ENCODE results near the gene SEL1L3.

The SEL1L3 gene

GRCh38 chr4:25786497-25787065, 76.2 kb downstream of the SEL1L3 start:
- no peak for DNase-seq

GRCh38 chr4:25783943-25784342, 78.8 kb downstream of the SEL1L3 start:
- DNase-seq = no peak

GRCh38 chr4:25783126-25783525, 79.7 kb downstream of the SEL1L3 start:
- no peak for DNase-seq

DNA sequence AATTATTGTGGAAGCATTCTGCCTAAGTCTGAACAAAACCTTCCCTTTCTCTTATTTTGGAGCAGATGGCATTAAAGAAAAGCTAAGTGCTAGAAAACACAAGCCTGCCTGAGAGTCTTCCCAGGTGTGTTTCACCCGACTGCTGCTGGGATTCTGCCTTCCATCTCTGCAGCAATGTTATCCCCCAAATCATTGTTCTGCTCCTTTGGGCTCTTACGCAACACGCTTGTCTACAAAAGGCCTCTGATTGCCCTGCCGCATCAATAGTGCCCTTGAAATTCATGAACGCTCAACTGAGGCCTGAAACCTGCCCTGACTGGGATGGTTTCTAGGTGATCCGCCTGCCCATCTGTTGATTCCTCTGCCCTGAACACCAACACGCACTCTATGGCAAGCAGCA, 80.3 kb downstream of the SEL1L3 start:
- no peak for DNase-seq

GRCh38 chr4:25779021-25779420, 83.8 kb downstream of the SEL1L3 start:
- no peak for DNase-seq

GRCh38 chr4:25776795-25777194, 86.0 kb downstream of the SEL1L3 start:
- no peak for DNase-seq

DNA sequence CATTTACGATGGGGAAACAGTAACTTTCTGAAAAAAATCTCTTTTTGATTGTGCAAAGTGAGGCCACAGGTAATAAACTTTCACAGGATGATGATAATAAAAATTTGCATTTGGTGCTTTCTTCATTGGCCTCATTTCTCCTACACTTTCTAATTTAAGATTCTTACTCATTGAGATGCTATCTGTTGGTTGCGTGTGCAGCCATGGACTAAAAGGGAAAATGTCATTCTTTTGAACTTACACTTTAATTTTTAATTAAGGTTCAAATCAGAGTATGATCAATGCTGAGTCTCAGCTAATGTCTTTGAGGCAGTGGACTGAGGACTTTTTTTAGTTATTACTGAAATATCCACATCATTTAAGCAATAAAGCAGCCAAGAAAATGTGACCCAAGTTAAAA, 87.6 kb downstream of the SEL1L3 start:
- DNase-seq = no peak

- DNase-seq = no peak
Measured at GRCh38 chr4:25773358-25773757, 89.4 kb downstream of the SEL1L3 start.

GRCh38 chr4:25771672-25772071, 91.1 kb downstream of the SEL1L3 start:
- DNase-seq = no peak

DNA sequence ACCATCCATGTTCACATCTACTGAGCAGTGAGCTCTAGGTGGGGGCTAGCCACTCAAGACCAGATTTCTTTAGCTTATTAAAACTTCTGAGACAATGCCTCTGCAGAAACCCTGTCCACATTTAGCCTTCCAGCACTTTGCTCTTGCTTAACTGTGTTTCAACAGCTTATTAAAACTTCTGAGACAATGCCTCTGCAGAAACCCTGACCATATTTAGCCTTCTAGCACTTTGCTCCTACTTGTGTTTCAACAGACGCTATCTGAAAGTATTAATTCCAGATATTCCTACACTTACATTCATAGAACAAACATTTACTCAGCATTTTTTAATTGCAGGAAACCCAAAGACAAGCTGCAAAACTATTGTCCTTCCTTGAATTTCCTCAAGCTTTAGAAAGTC, 91.9 kb downstream of the SEL1L3 start:
- no peak for DNase-seq

DNA sequence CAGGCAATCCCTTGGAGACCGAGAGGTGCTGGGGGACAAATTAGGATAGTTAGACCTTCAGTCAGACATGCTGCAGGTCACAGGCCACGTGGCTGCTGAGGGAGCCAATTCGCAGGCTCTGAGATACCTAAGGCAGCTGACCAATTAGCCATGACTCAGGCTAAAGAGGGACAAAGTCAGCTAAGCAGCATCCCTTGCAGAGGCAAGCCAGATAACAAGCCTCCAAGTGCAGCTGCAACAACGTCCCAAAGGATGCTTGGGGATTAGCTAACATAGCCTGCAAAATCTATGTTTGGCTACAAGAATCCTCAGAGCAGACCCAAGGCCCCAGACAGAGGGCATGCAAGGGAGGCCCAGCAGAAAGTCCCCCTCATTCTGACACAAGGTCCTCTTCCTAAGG, 93.5 kb downstream of the SEL1L3 start:
- no peak for DNase-seq

DNA sequence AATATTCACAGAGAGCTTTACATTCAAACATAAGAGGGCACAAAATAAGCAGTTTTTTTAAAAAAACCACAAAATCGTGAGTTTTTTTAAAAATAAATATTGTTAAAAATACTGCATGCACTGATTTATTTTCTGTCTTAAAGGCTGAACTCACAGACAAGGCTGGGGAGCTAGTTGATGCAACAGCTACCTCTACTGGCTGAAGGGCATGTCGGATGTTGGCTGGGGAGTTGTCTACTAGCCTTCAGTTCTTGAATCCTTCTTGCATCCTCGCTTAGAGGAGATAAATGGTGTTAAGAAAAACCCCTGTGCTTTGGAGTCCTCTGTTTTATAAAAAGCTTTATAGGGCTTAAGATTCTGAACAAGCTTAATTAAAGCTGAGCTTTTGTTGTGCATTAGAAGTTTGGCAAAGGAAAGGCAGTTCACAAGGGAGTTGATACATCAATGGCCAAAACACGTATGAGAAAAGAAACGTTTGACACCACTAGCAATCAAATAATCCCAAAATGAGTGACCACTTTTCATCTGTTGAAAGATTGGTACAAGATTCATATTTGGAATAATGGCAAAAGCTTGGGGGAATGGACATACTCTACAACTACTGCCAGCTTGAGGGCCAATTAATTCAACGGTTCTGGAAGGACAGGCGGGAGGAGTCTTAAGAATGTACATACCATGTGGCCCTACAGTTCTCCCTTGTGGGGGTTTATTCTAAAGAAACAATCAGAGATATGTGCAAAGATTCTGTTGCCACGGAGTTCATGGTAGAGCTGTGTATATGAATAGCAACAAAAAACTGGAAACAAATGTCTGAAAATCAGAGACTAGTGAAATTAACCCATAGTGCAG, 94.7 kb downstream of the SEL1L3 start:
- no peak for DNase-seq

DNA sequence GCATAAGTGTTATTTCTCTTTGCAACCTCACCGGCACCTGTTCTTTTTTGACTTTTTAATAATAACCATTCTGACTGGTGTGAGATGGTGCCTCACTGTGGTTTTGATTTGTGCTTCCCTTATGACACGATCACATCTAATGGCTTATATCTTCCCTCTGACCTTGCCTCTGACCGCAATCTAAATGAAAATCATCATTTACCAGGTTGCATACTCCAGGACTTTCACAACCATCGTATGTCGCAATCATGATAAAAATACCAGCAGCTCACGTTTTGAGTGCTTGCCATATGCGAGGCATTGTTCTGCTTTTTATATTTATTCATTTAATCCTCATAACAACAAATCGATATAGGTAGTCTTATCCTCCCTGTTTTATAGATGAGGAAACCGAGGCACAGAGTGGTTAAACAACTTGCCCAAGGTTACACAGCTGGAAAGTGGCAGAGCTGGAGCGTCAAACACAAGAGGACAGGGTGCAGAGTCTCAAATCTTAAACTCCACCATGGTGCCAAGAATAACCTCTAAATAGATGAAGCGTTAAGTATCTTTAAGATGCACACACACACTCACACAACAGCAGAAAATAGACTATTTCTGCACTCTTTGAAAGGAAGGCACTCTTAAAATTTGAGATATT, 102.2 kb downstream of the SEL1L3 start:
- no peak for DNase-seq

- no peak for DNase-seq
Measured at GRCh38 chr4:25760048-25760447, 102.7 kb downstream of the SEL1L3 start.

DNA sequence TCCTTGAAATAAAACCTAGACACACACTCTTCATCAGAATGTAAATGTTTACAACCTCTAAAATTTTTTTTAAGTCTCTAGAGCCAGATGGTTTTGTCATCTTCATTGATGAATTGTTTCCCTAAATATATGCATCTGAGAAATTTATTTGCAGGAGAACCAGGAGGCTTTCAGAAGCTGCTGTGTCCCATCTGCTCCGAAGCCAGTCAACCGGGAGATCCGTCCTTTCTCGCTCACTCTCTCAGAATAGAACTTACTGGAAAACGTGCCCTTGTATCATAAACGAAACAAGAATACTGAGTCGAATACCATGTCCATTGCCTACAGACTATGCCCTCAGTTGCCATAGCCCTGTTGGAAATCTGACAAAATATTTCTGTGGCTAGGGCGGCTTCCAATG, 103.7 kb downstream of the SEL1L3 start:
- DNase-seq = no peak

DNA sequence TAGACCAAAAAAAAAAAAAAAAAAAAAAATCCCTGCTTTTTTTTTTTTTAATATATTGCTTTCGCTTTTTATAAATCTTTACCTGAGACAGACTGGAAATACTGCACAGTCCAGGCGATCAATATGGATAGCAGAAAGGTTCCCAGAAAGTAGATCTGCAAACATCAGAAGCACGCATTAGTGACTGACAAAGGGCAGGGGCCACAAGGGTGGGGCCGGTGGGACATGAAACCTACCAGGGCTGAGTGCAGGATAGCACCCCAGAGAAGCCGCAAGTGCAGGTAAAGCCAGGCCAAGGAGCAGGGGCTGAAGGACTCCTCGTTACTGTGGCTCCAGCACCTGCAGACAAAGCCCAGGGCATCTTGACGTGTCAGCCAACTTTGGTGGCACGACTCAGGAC, 105.3 kb downstream of the SEL1L3 start:
- no peak for DNase-seq

DNA sequence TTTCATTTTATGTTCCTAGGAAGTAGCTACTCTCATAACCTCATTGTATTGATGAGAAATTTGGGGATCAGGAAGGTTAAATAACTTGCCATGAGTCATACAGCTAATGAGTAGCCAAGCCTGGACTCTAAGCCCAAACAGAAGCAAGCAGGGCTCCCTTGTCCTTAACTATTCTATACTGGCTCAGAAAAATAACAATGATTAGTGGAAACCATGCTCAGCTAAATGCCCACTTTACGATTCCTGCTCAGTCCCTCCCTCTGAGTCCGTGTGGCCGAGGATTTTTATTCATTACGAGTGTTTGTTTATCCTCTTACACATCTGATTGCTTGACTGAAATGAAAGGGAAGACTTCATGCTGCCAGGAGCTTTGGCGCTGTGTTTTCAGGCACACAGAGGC, 106.3 kb downstream of the SEL1L3 start:
- DNase-seq = no peak

DNA sequence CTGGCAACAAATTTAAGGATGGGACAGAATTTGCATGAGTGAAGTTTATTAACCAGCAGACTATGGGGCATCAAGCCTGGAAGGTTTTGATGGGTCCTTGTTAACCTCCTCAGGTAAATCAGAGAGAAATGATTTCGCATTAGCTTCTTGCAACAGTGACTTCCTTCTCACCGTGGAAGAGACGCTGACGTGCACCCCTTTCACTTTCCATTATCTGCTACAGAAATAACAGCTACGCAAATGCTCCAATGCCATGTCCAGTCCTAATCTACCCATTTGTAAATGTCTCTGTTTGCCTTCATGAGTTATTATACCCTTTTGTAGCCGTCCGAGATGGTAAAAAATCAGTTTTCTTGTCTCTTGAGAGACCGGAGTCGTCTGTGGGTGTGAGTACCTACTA, 106.9 kb downstream of the SEL1L3 start:
- no peak for DNase-seq

GRCh38 chr4:25753239-25753638, 109.5 kb downstream of the SEL1L3 start:
- no peak for DNase-seq

- DNase-seq = no peak
Measured at GRCh38 chr4:25750874-25751273, 111.9 kb downstream of the SEL1L3 start.

GRCh38 chr4:25749150-25749794, 113.5 kb downstream of the SEL1L3 start:
- no peak for DNase-seq

GRCh38 chr4:25743971-25744370, 118.8 kb downstream of the SEL1L3 start:
- no peak for DNase-seq

DNA sequence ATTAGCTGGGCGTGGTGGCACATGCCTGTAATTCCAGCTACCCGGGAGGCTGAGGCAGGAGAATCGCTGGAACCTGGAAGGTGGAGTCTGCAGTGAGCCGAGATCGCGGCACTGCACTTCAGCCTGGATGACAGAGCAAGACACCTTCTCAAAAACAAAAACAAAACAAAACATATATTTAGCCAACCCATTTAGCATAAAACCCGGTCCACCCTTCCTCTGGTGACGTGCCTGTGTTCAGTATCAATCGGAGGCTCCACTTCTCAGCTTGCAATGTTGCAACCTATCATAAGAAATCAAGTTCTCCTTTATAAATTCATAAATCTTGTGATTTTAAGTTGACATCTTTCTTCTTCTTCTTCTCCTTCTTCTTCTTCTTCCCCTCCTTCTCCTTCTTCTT, 133.2 kb downstream of the SEL1L3 start:
- no peak for DNase-seq

GRCh38 chr4:25728886-25729285, 133.9 kb downstream of the SEL1L3 start:
- DNase-seq = no peak

Measured in SHP77 treated with DMSO at 0.1 percent for 48 hours (cell line).